GOT3 (cell line): Measurements from ENCODE around the gene GARS1.
"Not testable (repeated sequence)": the region's sequence is repeated elsewhere in the genome, so short reads cannot be mapped to it uniquely, and the experiment has no call there.

Experiments
- DNase-seq: peaks from one replicate; lab custom pipeline; 2025; ENCODE audit warnings: mixed read lengths; lab: John Stamatoyannopoulos, UW

GARS1 gene

DNA sequence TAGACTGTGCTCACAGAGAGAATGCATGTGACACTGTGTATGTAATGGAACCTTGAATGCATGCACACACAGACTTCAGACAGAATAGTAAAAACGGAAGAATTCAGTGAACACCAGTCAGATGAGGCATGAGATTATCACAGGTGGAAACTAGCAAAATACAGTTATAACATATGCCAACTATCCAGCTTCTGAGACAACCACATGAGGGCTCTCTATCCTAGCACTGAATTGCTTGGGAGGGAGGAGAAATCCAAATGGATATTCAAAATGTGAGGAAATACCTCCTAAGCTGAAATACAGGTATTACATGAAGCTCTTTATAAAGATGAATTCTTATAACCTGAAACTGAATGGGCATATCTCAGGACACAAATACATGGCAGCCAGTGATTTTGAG, 30.6 kb downstream of the GARS1 start:
- no peak for DNase-seq

DNA sequence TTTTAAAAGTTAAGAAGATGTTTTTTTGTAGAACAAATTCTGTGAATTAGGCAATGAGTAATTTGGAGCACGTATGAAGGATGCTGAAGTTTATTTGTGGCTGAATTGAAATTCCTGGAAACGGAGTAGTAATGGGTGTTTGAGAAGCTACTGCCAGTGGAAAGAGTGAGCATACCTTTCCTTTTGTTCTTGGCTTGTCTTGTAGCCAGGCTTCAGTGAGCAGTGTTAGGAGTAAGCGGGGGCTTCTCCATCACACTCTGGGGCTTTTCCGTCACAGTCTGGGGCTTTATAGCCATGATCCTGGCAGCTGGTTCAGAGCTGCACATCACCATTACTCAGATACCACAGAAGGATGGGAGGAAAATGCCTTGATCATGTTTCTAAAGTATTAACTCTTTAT, 32.3 kb downstream of the GARS1 start:
- no peak for DNase-seq

GRCh38 chr7:30630986-30631385, 36.3 kb downstream of the GARS1 start:
- DNase-seq = no peak

DNA sequence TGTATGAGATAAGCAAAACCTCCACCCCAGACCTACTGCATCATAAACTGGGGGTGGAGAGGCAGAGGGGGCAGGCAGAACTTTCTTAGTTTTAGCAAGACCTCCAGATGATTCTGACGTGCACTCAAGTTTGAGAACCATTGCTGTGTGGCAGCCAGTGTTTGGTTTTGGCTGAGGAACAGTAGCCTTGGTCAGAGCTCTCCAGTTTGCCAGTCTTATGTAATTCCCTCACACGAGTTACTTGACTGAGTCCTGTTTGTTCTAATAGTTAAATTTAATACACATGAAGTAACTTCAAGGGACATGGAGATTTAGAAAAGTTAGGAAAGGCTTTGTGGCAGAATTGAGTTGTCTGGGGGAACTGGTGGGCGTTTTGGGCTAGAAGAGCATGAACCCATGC, 38.5 kb downstream of the GARS1 start:
- no peak for DNase-seq

DNA sequence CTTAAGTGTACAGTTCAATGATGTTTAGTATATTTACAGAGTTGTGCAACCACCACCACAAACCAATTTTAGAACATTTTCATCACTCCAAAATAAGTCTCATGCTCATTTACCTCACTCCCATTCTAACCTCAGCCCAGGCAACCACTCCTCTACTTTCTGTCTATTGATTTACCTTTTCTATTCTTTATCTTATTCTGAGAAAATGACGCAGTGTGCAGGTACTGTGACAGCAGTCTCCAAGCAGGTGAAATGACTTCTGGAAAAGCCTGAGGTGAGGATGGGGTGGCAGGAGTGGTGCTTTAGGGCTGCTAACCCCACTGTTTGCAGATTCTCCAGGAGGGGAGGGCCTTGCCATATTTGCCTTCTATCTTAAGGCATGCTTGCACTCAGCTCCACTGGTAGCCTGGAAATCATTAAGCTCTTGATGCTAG, 39.5 kb downstream of the GARS1 start:
- no peak for DNase-seq

DNA sequence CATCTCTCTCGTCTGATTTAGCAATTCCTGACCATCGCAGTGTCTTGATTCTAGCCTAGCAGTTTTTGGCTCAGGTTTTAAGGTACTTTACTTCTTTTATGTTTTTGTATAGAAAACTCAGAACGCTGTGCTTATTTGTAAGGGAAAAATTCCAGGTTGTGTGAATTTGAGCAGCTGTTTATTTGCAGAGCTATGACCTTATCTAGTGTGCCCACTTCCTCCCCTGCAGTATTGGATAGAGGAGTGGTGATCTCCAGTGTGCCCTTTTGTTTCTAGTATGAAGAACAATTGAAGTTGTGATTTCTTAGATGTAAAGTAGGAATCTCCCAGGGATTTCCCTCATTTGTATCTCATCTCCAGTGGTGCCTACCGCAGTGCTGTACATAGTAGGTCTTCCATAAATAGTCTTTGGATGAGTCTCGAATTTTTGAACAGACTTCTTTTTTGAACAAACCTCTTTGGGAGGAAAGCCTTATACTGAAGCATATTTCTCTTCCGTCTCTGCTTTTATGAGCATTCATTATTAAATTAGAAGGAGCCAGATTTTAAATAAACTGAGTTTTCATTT, 40.0 kb downstream of the GARS1 start:
- no peak for DNase-seq

- DNase-seq = no peak
Observed at GRCh38 chr7:30635798-30636197, 41.1 kb downstream of the GARS1 start.

DNA sequence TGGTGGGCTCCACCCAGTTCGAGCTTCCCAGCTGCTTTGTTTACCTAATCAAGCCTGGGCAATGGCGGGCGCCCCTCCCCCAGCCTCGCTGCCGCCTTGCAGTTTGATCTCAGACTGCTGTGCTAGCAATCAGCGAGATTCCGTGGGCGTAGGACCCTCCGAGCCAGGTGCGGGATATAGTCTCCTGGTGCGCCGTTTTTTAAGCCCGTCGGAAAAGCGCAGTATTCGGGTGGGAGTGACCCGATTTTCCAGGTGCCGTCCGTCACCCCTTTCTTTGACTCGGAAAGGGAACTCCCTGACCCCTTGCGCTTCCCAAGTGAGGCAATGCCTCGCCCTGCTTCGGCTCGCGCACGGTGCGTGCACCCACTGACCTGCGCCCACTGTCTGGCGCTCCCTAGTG, 47.6 kb downstream of the GARS1 start:
- not testable (repeated sequence) for DNase-seq

DNA sequence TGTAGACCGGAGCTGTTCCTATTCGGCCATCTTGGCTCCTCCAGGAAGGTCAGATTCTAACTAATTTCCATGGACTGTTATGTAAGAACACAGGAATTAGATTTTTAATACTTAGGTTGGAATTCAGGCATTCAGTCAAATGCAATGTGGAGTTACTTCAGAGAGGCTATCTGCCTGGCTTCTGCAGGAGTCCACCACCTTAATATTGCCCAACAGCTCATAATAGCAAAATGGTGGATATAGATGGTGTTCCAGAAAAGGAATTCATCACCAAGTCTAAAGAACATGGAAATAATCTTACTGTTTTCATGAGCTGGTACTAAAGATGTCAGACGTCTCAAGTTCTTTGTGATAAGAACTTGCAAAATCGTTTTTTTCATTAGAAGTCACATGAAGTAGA, 48.1 kb downstream of the GARS1 start:
- DNase-seq = no peak

GRCh38 chr7:30644286-30644955, 49.7 kb downstream of the GARS1 start:
- no peak for DNase-seq

- no peak for DNase-seq
Observed at GRCh38 chr7:30645661-30646060, 51.0 kb downstream of the GARS1 start.

GRCh38 chr7:30646154-30646553, 51.5 kb downstream of the GARS1 start:
- DNase-seq = no peak

- no peak for DNase-seq
Observed at GRCh38 chr7:30647589-30648364, 53.1 kb downstream of the GARS1 start.

GRCh38 chr7:30648744-30649540, 54.3 kb downstream of the GARS1 start:
- no peak for DNase-seq

DNA sequence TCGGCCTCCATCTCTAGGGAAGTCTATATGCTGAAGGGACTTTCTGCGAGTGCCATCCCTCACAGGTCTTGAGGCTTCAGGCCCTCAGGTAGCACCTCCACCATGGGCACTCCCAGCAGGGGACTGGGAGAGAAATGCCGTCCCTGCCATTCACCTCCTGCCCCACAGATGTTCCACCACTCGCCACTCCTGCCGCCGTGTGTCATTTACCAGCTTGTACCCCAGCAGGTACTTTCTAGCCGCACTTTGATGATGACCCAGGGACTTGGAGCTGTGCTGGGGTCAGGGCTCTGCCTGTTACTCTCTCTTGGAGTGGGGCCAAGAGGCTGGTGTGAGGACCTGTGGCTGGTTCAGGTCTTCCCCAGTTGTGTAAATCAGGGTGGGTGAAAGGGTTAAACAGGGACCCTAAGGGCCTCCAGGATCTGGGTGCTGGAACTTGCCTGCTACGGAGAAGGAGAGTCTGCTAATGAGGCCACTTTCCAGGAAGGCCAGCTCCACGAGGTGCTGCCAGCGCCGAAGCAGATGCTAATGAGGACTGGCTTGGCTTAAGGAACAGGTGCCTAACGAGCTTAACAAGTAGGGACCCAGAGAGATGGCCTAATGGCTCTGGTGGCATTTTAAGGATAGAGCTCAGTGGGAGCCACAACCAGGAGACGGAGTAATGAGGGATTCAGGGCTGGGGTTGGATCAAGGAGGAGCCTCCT, 55.2 kb downstream of the GARS1 start:
- no peak for DNase-seq

- DNase-seq = no peak
Observed at GRCh38 chr7:30650421-30650808, 55.7 kb downstream of the GARS1 start.

DNA sequence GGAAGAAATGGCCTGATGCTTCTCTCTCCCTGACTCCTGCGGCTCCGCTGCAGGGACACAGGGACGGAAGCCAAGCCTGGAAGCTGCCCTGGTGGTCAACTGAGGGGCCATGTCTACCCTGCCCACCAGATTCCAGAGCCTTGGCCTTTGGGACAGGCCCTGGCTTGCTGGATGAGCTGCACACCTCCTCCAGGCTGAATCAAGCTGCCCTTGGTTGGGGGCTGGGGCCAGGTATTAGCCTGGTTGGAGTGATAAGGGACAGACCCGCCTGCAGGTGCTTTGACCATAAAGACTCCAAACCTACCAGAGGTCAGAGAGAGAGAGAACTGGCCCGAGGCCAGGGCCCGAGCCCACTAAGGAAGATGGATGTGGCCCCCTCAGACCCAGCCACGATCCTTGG, 57.5 kb downstream of the GARS1 start:
- DNase-seq = no peak

GRCh38 chr7:30652698-30653641, 58.3 kb downstream of the GARS1 start:
- DNase-seq = no peak

DNA sequence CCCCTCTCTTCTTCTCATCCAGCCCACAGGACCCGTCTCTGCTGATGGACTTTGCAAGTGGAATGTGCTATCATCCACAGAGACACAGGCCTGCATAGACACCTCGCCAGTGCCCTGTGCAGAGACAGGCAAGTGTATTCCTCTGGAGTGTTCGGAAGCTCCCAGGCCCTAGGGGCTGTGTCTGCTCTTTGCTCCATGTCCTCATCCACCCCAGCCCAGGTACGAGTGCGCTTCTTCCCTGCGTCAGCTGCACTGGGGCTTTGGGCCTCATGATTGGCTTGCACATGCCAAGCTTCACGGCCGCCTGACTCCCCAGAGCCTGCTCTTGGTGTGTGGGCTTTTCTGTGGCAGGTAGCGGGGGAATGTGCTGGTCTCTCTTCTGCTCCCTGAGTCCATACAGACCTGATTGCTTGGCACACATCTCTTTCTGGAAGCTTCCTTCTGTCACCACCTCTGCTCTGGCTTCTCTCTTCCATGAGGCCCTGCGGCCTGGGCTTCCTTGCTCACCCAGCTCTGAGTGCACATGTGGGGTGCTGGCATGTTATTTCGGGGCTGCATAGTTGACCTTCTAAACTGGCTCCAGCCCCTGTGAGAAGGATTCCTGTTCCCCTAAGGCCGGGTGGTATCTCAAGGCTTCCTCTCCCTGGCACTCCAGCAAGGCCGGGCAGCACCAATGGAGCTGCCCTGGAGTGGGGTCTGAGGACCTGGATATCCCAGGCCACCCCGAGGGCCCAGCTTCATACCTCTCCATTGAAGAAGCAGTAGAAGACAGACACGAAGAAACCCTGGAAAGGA, 59.8 kb downstream of the GARS1 start:
- DNase-seq = no peak
